Stimulated activated CD4-positive, alpha-beta T cell treated with anti-CD3 and anti-CD28 coated beads, Interleukin-2, amount 100 ng/mL, for 4 hours (primary cell): Measurements from ENCODE around the gene ZDHHC7.

Experiments
- DNase-seq: peaks from one replicate; pipeline ENCODE4 v3.0.0-alpha.2; 2020; ENCODE audit warnings: low read depth

The ZDHHC7 gene

GRCh38 chr16:84993926-84994325 lies 17.4 kb downstream of the ZDHHC7 start:
- no peak for DNase-seq

- DNase-seq: no peak
Observed at GRCh38 chr16:84992717-84993075, 18.6 kb downstream of the ZDHHC7 start.

DNA sequence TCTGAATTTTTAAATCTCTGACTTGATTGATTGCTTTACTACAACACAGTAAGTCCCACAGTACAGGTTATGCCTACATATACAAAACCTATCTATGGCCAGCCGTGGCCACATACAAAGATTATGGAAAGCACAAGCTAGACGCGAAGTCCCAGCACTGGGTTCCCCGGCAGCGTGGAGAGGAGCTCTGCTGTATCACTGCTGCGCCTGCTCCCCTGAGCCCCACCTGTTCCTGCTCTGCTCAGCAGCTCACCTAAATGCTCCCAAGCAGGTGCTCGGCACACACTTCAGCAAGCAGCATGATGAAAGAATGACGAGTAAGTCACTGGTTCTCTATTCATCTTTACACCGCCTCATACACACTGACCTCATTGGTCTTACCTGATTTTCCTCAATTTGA lies 20.6 kb downstream of the ZDHHC7 start:
- no peak for DNase-seq

GRCh38 chr16:84989749-84990620 lies 21.4 kb downstream of the ZDHHC7 start:
- DNase-seq: no peak

DNA sequence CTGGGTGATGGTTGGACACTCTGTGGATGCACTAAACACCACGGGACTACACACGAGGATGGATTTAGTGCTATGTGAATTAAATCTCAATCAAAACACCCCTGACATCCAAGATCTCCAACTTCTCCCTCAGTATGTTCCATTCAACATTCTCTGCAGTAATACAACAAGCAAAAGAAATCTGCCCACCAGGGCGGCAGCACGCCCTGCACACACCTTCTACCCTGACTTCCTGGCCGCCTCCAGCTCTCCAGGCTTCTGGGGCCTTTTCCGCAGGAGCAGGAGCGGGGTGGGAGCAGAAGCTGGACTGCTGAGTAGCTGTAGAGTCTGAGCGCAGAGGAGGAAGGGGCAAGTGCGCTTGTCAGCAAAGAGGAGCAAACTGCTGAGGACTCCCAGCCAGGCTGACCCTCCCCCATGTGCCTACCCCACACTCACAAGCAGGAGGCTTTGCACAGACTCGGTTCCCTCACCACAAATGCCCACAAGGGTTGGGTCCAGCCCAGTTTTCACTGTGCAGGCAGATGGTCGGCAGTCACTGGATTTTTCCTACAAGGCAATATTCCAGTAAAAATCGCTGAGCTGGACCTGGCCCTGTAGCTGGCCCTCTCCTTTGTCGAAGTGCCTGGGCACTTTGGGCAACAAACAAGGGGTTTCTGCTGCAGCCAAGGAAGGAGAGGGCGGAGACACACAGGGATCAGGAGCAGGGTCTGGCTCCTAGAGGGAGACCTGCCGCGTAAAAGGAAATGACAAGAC lies 22.8 kb downstream of the ZDHHC7 start:
- DNase-seq: no peak

DNA sequence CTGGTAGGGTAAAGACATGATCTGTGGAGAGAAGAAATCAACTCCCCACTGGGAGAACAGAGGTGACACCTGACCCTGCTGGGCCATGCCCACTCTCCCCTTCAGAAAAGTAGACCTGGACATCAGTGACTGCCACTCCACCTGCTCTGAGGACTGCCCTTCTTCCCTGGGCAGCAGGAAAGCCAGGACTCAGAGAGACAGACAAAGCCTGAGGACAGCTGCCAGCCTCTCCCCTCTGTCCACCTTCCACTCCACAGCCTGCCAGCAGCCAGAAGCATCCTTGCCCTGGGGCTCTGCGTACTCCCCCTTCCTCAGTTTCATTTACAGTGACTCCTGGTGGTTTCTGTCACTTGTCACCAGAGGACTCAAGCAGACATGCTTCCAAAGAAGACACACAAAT lies 24.5 kb downstream of the ZDHHC7 start:
- no peak for DNase-seq

GRCh38 chr16:84986102-84986501 lies 25.2 kb downstream of the ZDHHC7 start:
- peak; percentile 39 for DNase-seq

GRCh38 chr16:84985079-84986065 lies 26.0 kb downstream of the ZDHHC7 start:
- no peak for DNase-seq

DNA sequence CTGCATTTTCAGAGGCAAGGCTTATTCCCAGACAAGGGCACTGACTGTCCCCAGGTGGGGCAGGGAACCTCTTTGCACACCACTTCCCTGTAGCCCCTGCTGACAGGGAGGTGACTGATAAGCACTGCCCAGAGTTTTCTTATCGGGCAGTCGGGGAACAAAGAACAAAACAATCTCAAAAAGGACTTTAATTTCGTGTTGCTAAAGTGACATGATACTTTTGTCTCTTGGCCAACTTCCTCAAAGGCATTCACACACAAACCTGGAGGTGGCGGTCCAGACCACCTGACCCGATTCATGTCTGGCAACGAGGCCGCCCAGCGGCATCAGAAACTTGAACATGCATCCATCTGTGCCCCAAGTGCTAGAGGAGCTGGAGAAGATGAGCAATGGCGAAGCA lies 28.9 kb downstream of the ZDHHC7 start:
- DNase-seq: no peak

GRCh38 chr16:84979516-84979915 lies 31.8 kb downstream of the ZDHHC7 start:
- no peak for DNase-seq

DNA sequence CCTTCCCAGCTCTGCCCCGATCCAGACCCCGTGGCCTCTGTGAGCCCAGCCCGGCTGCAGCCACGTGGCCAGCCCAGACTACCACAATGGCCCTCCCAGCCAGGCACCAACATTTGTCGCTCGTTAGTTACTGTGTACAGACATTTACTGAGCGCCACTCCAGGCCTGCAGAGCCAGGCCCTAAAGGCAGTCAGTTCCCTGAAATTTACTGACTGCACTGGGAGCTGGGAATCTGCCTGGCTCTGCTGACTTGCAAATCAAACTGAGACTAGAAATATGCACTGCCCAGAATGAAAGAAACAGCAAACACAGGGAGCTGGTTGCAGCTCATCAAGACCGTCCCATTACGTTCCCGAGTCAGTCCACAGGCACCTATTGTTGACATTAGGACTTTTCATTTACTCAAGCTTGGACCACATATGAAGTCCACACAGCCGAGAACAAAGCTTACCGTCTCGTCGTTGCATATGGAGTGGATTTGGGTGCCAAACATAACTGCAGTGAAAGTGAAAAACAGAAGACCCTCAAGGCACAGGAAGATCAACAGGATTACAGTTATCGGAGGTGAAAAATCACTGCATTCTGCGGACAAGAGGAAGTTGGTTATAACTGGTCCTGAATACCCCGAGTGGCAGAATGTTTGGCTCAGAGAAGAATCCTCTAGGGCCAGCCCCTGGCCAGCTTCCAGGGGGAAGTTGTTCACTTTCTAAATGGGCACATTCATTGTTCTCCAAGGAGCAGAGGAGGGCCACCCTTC lies 34.5 kb downstream of the ZDHHC7 start:
- DNase-seq: no peak

GRCh38 chr16:84975522-84975921 lies 35.8 kb downstream of the ZDHHC7 start:
- DNase-seq: no peak

- no peak for DNase-seq
Observed at GRCh38 chr16:84975066-84975465, 36.3 kb downstream of the ZDHHC7 start.

- no peak for DNase-seq
Observed at GRCh38 chr16:84973776-84974523, 37.4 kb downstream of the ZDHHC7 start.

- no peak for DNase-seq
Observed at GRCh38 chr16:84973236-84973635, 38.1 kb downstream of the ZDHHC7 start.

GRCh38 chr16:84970447-84971127 lies 40.7 kb downstream of the ZDHHC7 start:
- DNase-seq: peak; percentile 66

DNA sequence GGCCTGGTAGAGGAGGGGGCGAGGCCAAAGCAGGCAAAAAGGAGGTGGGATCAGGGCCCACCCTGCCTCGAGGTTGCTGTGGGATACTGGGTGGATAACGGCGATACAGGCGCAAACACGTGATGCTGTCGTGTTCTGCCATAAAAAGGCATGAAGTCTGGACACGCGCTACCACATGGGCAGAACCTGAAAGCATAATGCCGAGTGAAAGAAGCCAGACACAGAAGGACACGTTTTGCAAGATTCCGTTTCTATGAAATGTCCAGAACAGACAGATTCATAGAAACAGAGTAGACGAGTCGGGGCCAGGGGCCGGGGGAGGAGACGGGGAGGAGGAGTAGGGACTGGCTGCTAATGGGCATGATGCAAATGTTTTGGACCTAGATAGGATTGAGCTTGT lies 43.5 kb downstream of the ZDHHC7 start:
- no peak for DNase-seq

DNA sequence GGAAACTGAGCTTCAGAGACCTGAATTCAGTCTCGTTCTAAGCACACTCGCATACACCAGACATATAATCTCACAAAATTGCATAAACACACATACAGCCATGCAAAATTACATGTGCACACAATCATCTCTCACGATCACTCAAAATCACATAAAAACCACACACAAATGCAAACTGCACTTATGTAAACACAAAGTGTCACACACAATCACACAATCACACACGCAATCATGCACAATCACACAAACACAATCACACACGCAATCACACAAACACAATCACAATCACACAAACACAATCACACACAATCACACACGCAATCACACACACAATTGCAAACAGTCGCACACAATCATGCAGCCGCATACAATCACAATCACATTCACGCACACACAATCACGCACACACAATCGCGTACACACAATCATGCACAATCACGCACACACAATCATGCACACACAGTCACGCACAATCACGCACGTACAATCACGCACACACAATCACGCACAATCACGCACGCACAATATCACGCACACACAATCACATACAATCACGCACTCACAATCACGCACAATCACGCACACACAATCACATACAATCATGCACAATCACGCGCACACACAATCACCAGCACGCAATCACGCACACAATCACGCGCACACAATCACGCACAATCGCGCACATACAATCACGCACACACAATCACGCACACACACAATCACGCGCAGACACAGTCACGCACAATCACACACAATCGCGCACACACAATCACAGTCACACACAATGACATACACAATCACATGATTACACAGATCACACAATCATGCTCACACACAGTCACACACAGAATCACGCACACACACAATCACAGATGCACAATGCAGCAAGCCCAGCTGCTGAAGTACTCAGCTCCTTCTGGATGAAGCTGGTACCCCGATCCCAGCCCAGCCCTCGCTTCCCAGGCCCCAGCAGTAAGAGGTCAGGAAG lies 45.6 kb downstream of the ZDHHC7 start:
- DNase-seq: no peak
